KOPT-K1 (cell line): ENCODE measurements around the gene POU2AF2.
"Not testable (repeated sequence)": the region's sequence is repeated elsewhere in the genome, so short reads cannot be mapped to it uniquely, and the experiment has no call there.

Experiments
- H3K27ac ChIP-seq: fragments of 200-600 bp; sonication (generic); 2 replicates; pipeline ENCODE4 v1.5.1; 2016; ENCODE audit warnings: antibody characterized with exemption, mild to moderate bottlenecking, low read depth, low read length; ENCODE audit not compliant: poor library complexity, severe bottlenecking
- H3K36me3 ChIP-seq: fragments of 200-600 bp; sonication (generic); 2 replicates; pipeline ENCODE4 v1.5.1; 2017; ENCODE audit warnings: antibody characterized with exemption, mild to moderate bottlenecking, low read length, moderate library complexity; ENCODE audit not compliant: insufficient read depth
- H3K9me3 ChIP-seq: fragments of 200-600 bp; sonication (generic); 2 replicates; pipeline ENCODE4 v1.5.1; 2017; ENCODE audit warnings: antibody characterized with exemption, low read length, mild to moderate bottlenecking; ENCODE audit not compliant: insufficient read depth, poor library complexity, severe bottlenecking

Gene POU2AF2, protein sequence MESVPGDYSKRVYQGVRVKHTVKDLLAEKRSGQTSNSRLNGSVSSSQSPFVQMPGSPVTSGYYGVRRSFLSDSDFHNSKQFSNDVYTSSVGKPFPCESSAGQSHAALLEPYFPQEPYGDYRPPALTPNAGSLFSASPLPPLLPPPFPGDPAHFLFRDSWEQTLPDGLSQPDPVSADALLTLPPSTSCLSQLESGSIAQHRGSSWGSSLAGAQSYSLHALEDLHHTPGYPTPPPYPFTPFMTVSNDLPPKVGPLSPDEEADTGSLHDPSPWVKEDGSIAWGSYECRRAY

GRCh38 chr11:111245425-111245824 is at the start of gene POU2AF2:
Gene POU2AF2, plus strand, starts transcription at chr11:111245725. Its CDS starts 129 bp downstream, at chr11:111245854.
- H3K27ac ChIP-seq, result no peak within 1 kb of the TSS
- H3K9me3 ChIP-seq, result no peaks in the 10 kb centered on the region
- H3K36me3 ChIP-seq, result no peaks in the 10 kb centered on the region

GRCh38 chr11:111200010-111200534 is 45.5 kb upstream of the POU2AF2 start:
- H3K27ac ChIP-seq, result no peak overlapping the region
- H3K9me3 ChIP-seq, result no peaks in the 10 kb centered on the region

GRCh38 chr11:111204211-111204610 is 41.3 kb upstream of the POU2AF2 start:
- Histone ChIP-seq H3K27ac (no peak overlapping the region), H3K9me3 (no peaks in the 10 kb centered on the region), H3K36me3 (no peaks in the 10 kb centered on the region)

More at GRCh38 chr11:111200010-111200534, 45.5 kb upstream of the POU2AF2 start:
- H3K36me3 ChIP-seq, result no peaks in the 10 kb centered on the region

DNA sequence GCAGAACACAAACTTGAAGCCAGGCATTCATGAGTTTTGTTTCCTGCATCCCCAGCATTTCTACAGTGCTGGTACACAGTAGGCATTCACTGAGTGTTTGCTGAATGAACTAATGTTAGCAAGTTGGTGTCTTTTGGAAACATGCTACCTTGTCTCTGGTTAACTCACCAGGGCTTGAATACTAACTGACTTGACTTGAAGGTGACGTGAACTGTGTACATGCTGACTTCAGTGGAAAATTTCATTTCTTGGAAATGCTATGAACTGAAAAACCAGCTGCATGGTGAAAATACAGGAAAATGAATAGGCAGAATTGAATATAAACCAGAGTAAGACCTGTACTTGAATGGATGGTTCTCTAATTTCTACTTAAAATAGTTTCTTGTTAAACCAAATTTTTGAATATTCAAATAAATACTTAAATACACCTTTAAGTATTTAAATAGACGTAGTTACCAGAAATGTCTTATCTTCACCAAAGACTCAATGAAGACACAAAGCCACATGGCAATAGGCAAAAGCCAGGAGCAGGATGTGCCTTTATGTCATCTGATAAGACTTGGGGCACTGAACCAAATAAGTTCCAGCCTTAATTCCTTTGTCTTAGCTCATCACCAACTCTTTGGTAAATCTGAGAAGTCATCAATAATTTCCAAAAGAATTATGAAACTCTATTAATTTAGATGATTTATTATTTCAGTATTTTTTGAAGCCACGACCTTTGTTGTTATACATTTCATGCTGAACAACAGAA is 39.7 kb upstream of the POU2AF2 start:
- Histone ChIP-seq H3K27ac (no peak overlapping the region), H3K36me3 (no peaks in the 10 kb centered on the region), H3K9me3 (no peaks in the 10 kb centered on the region)

- Histone ChIP-seq H3K27ac (no peak overlapping the region), H3K9me3 (no peaks in the 10 kb centered on the region)
Observed at GRCh38 chr11:111206472-111206871, 39.1 kb upstream of the POU2AF2 start.

GRCh38 chr11:111207213-111207612 is 38.3 kb upstream of the POU2AF2 start:
- Histone ChIP-seq H3K9me3 (no peaks in the 10 kb centered on the region), H3K27ac (no peak overlapping the region), H3K36me3 (no peaks in the 10 kb centered on the region)

More at GRCh38 chr11:111206472-111206871, 39.1 kb upstream of the POU2AF2 start:
- no peaks in the 10 kb centered on the region for H3K36me3 ChIP-seq

DNA sequence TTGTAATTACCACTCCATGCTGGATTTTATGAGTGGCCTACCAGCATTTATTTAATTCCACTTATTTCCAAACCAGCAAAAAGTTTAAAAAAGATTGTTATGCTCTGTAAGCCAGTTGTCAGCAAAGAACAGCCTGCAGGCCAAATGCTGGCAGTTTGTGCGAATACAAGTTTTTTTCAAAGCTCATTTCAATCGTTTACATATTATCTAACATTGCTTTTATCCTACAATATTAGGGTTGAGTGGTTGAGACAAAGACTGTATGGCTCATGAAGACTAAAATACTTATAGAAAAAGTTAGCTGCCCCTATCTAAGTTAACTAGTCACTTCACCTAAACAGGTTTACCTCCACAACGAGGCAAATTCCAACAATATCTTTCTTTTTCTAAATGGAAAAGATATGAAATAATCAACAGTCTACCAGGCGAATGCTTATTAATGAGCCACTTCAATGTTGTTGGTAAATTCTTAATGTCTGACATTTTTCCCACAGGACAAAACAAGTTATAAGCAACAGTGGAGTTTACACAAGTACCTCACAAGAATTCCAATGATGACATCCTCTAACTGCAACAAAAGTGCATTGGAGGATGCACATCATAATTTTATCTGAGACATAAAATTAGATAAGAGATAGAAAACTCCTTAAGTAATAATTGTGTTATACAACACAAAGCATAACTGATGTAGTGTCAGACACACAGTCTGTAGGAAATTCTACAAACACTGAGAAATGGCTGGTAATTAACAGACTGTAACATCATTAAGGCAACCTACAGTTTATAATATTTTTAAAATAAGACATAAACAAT is 35.8 kb upstream of the POU2AF2 start:
- H3K27ac ChIP-seq, result no peak overlapping the region
- no peaks in the 10 kb centered on the region for H3K9me3 ChIP-seq
- H3K36me3 ChIP-seq, result no peaks in the 10 kb centered on the region

DNA sequence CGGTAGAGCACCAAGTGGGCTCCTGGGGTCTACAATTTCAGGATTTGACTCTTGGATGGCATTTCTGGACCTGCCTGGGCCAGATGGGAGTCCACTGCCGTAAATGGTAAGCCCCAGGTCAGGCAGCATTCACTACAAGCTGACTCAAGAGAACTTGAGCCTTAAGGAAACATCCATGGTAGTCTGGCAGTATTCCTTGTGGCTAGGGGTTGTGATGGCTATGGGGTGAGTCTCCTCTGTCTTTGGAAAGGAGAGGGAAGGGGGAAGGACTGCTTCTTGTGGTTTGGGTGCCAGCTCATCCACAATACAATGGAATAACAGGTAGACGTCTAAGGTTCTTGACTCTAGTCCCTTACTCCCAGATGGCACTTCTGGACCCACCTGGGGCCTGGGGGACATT is 32.3 kb upstream of the POU2AF2 start:
- H3K36me3 ChIP-seq, result no peaks in the 10 kb centered on the region
- no peak overlapping the region for H3K27ac ChIP-seq
- no peaks in the 10 kb centered on the region for H3K9me3 ChIP-seq

- Histone ChIP-seq H3K36me3 (no peaks in the 10 kb centered on the region), H3K9me3 (peaks cover 9% of the 10 kb centered on the region), H3K27ac (no peak overlapping the region)
Observed at GRCh38 chr11:111220721-111221120, 24.8 kb upstream of the POU2AF2 start.

GRCh38 chr11:111221208-111221607 is 24.3 kb upstream of the POU2AF2 start:
- Histone ChIP-seq H3K27ac (no peak overlapping the region), H3K9me3 (peaks cover 9% of the 10 kb centered on the region), H3K36me3 (no peaks in the 10 kb centered on the region)

GRCh38 chr11:111221936-111222335 is 23.6 kb upstream of the POU2AF2 start:
- H3K9me3 ChIP-seq, H3K27ac ChIP-seq, H3K36me3 ChIP-seq: not testable (repeated sequence)

GRCh38 chr11:111222821-111223455 is 22.6 kb upstream of the POU2AF2 start:
- not testable (repeated sequence) for H3K36me3 ChIP-seq, H3K9me3 ChIP-seq, H3K27ac ChIP-seq

DNA sequence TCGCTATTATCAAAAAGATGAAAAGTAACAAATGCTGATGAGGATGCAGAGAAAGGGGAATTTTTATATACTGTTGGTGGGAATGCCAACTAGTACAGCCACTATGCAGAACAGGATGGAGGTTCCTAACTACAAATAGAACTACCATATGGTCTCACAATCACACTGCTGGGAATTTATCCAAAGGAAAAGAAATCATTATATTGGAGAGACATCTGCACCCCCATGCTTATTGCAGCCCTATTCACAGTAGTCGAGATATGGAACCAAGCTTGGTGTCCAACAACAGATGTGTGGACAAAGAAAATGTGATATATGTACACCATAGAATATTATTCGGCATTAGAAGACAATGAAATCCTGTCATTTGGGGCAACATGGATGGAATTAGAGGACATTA is 19.6 kb upstream of the POU2AF2 start:
- Histone ChIP-seq H3K9me3 (peaks cover 9% of the 10 kb centered on the region), H3K27ac (no peak overlapping the region), H3K36me3 (no peaks in the 10 kb centered on the region)

GRCh38 chr11:111229604-111230003 is 15.9 kb upstream of the POU2AF2 start:
- peaks cover 7% of the 10 kb centered on the region for H3K9me3 ChIP-seq
- no peak overlapping the region for H3K27ac ChIP-seq
- no peaks in the 10 kb centered on the region for H3K36me3 ChIP-seq

DNA sequence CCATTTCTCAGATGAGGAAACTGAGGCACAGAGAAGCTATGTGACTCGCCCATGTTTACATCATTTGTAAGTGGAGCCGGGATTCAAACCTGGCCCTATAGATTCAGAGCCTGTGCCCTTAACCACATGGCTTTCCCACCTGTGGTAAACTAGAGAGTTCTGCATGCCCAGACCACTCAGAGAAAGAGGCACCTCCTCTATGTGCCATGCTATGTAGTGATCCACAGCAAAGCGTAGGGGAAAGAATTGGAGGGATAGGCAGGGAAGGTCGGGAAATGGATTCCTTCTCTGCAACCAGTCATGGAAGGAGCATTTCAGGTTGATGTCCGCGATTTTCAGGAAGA is 15.4 kb upstream of the POU2AF2 start:
- H3K27ac ChIP-seq, result no peak overlapping the region
- no peaks in the 10 kb centered on the region for H3K36me3 ChIP-seq
- peaks cover 2% of the 10 kb centered on the region for H3K9me3 ChIP-seq
